ENCODE measurements around the gene ZNF749. TPM values are rescaled to one million over a fixed set of nuclear protein-coding genes. Genes with fewer than 3 reads are reported as not detected.

The ZNF749 gene

Small RNA genes lying within 50 kb of the gene (small RNA-seq; reads per million reads assigned to genes)
- gene VN1R107P (ENCODE audit: low read depth): not detected
